Hepatocyte (in vitro differentiated cells): ENCODE measurements around the gene NSMF. TPM values are rescaled to one million over a fixed set of nuclear protein-coding genes. Genes with fewer than 3 reads are reported as not detected.

ENCODE experiments used
- DNase-seq: peaks from one replicate; pipeline ENCODE4 v3.0.0-alpha.2; 2016; ENCODE audit warnings: low spot score
- H2AFZ ChIP-seq: fragments of 200-600 bp; sonication (generic); 2 replicates; pipeline ENCODE4 v1.6.0; 2016; ENCODE audit warnings: antibody characterized with exemption, mild to moderate bottlenecking
- H3K27ac ChIP-seq: fragments of 200-600 bp; sonication (generic); 2 replicates; pipeline ENCODE4 v1.5.1; 2016; ENCODE audit warnings: mild to moderate bottlenecking
- H3K27me3 ChIP-seq: fragments of 200-600 bp; sonication (generic); 2 replicates; pipeline ENCODE4 v1.6.1; 2016
- H3K36me3 ChIP-seq: fragments of 200-600 bp; sonication (generic); replicated peaks from 2 replicates; pipeline ENCODE4 v1.5.1; 2016; ENCODE audit warnings: low read depth; ENCODE audit not compliant: insufficient read depth
- H3K4me1 ChIP-seq: fragments of 200-600 bp; sonication (generic); 2 replicates; pipeline ENCODE4 v1.5.1; 2016; ENCODE audit warnings: mild to moderate bottlenecking, moderate library complexity; ENCODE audit not compliant: insufficient read depth
- H3K4me2 ChIP-seq: fragments of 200-600 bp; sonication (generic); 2 replicates; pipeline ENCODE4 v1.6.0; 2016
- H3K4me3 ChIP-seq: fragments of 200-600 bp; sonication (generic); 2 replicates; pipeline ENCODE4 v1.5.1; 2016; ENCODE audit warnings: mild to moderate bottlenecking
- H3K79me2 ChIP-seq: fragments of 200-600 bp; sonication (generic); 2 replicates; pipeline ENCODE4 v1.6.0; 2017; ENCODE audit warnings: mild to moderate bottlenecking
- H3K9me2 ChIP-seq: fragments of 200-600 bp; sonication (generic); replicated peaks from 2 replicates; pipeline ENCODE4 v1.6.0; 2017; ENCODE audit warnings: mild to moderate bottlenecking; ENCODE audit not compliant: insufficient read depth
- H3K9me3 ChIP-seq: fragments of 200-600 bp; sonication (generic); 2 replicates; pipeline ENCODE4 v1.5.1; 2016; ENCODE audit warnings: low read depth, mild to moderate bottlenecking
- H4K20me1 ChIP-seq: fragments of 200-600 bp; sonication (generic); 2 replicates; pipeline ENCODE4 v1.6.0; 2016; ENCODE audit warnings: mild to moderate bottlenecking; ENCODE audit not compliant: insufficient read depth, poor library complexity, severe bottlenecking
- CTCF ChIP-seq: fragments of 200-600 bp; sonication (generic); IDR thresholded peaks from 2 replicates; pipeline ENCODE4 v1.5.1; 2016; ENCODE audit warnings: antibody characterized with exemption, mild to moderate bottlenecking; ENCODE audit not compliant: poor library complexity
- EZH2 ChIP-seq: fragments of 200-600 bp; sonication (generic); IDR thresholded peaks from 2 replicates; pipeline ENCODE4 v1.6.1; 2016; ENCODE audit warnings: antibody characterized with exemption, mild to moderate bottlenecking, borderline replicate concordance
- EZH2phosphoT487 ChIP-seq: fragments of 200-600 bp; sonication (generic); IDR thresholded peaks from one replicate; pipeline ENCODE4 v1.6.1; 2018; ENCODE audit warnings: antibody characterized with exemption, mild to moderate bottlenecking, low read depth, moderate library complexity; ENCODE audit not compliant: unreplicated experiment, severe bottlenecking
- WGBS: methylation state at CpG from one replicate; pipeline ENCODE4 v1.1.6; 2016; ENCODE audit warnings: low lambda C conversion rate; ENCODE audit errors: missing lambda C conversion rate; 5-methylcytosine and 5-hydroxymethylcytosine counted together
- polyA plus RNA-seq: library from polyadenylated mRNA; unstranded; fragments of >200 nt; fragmentation: Nextera tagmentation; extraction: Ambion mirVana; gene quantifications from 2 replicates; pipeline ENCODE4 v1.2.1, GENCODE V29; 2016
- total RNA-seq: library from RNA; depleted of rRNA; stranded (reverse); fragments of >200 nt; gene quantifications from 2 replicates; pipeline ENCODE4 v1.2.3, GENCODE V29; 2014

NSMF gene
- total and polyA plus RNA-seq, 2 experiments from 2014 or later: 39.5 to 51.6 TPM

- 94% methylated on average over 36 of the region's 38 CpGs for WGBS
Observed at GRCh38 chr9:137480686-137481683, 21.9 kb upstream of the NSMF start.

GRCh38 chr9:137479892-137480685 lies 21.0 kb upstream of the NSMF start:
- no peak overlapping the region for H3K27ac ChIP-seq
- no peaks in the 10 kb centered on the region for H3K36me3 ChIP-seq
- H2AFZ ChIP-seq: no peak overlapping the region
- no peaks in the 10 kb centered on the region for H4K20me1 ChIP-seq
- no peaks in the 10 kb centered on the region for H3K9me2 ChIP-seq
- DNase-seq: no peak
- H3K4me1 ChIP-seq: no peaks in the 10 kb centered on the region
- no peak overlapping the region for H3K4me2 ChIP-seq
- peaks cover 5% of the 10 kb centered on the region for H3K9me3 ChIP-seq
- WGBS: 93% methylated on average over 30 of the region's 32 CpGs
- no peaks in the 10 kb centered on the region for H3K79me2 ChIP-seq
- no peak for TF ChIP-seq CTCF
- TF ChIP-seq EZH2: no peak
- no peak for TF ChIP-seq EZH2phosphoT487
- no peaks in the 10 kb centered on the region for H3K27me3 ChIP-seq
- H3K4me3 ChIP-seq: no peak overlapping the region

More at GRCh38 chr9:137480686-137481683, 21.9 kb upstream of the NSMF start:
- no peak for DNase-seq
- no peaks in the 10 kb centered on the region for H3K27me3 ChIP-seq
- TF ChIP-seq CTCF (no peak), EZH2 (no peak), EZH2phosphoT487 (no peak)
- no peaks in the 10 kb centered on the region for H3K9me3 ChIP-seq
- H3K4me3 ChIP-seq: no peak overlapping the region
- no peak overlapping the region for H3K4me2 ChIP-seq
- H2AFZ ChIP-seq: no peak overlapping the region
- H3K27ac ChIP-seq: no peak overlapping the region
- no peaks in the 10 kb centered on the region for H3K36me3 ChIP-seq
- H3K4me1 ChIP-seq: no peaks in the 10 kb centered on the region
- no peaks in the 10 kb centered on the region for H3K9me2 ChIP-seq
- H4K20me1 ChIP-seq: no peaks in the 10 kb centered on the region
- no peaks in the 10 kb centered on the region for H3K79me2 ChIP-seq

- Histone ChIP-seq H3K4me1 (no peaks in the 10 kb centered on the region), H3K27ac (no peak overlapping the region), H3K36me3 (no peaks in the 10 kb centered on the region), H3K27me3 (no peaks in the 10 kb centered on the region), H3K79me2 (no peaks in the 10 kb centered on the region), H4K20me1 (no peaks in the 10 kb centered on the region), H2AFZ (no peak overlapping the region), H3K9me2 (no peaks in the 10 kb centered on the region), H3K9me3 (peaks cover 5% of the 10 kb centered on the region), H3K4me2 (no peak overlapping the region), H3K4me3 (no peak overlapping the region)
- WGBS: 84% methylated on average over 36 of the region's 36 CpGs
- no peak for DNase-seq
- TF ChIP-seq CTCF: no peak
- TF ChIP-seq EZH2: no peak
Observed at GRCh38 chr9:137478962-137479861, 20.1 kb upstream of the NSMF start.
